ENCODE results near the gene COL6A3.

- no peak for TF ChIP-seq EZH2 (IDR thresholded peaks at IDR 0.05; ENCODE audit: low read length, unreplicated experiment)
- TF ChIP-seq CTCF (conservative IDR thresholded peaks at IDR 0.05; ENCODE audit: low read depth, low read length) = no peak
- no peak for TF ChIP-seq EZH2phosphoT487 (IDR thresholded peaks at IDR 0.05; ENCODE audit: borderline replicate concordance, low read length)
Measured at GRCh38 chr2:237344942-237345341, 69.0 kb downstream of the COL6A3 start.

Measured in PC-3 (cell line).